Hindlimb muscle (tissue), 1 donor: ENCODE results near the gene NDUFS6. TPM values are rescaled to one million over a fixed set of nuclear protein-coding genes. Genes with fewer than 3 reads are reported as not detected.

Experiments used
- DNase-seq: peaks from one replicate; pipeline ENCODE4 v3.0.0-alpha.2; 2013
- polyA plus RNA-seq: library from polyadenylated mRNA; unstranded; fragments of 120-200 nt; gene quantifications from one replicate; pipeline ENCODE4 v1.2.1, GENCODE V29; 2013; ENCODE audit not compliant: insufficient read length

Gene NDUFS6
- polyA plus RNA-seq, 1 donor, result 69.9 TPM

- DNase-seq, result no peak
Measured at GRCh38 chr5:1765880-1766235, 35.3 kb upstream of the NDUFS6 start.

GRCh38 chr5:1767524-1768282, 33.5 kb upstream of the NDUFS6 start:
- DNase-seq, result no peak

DNA sequence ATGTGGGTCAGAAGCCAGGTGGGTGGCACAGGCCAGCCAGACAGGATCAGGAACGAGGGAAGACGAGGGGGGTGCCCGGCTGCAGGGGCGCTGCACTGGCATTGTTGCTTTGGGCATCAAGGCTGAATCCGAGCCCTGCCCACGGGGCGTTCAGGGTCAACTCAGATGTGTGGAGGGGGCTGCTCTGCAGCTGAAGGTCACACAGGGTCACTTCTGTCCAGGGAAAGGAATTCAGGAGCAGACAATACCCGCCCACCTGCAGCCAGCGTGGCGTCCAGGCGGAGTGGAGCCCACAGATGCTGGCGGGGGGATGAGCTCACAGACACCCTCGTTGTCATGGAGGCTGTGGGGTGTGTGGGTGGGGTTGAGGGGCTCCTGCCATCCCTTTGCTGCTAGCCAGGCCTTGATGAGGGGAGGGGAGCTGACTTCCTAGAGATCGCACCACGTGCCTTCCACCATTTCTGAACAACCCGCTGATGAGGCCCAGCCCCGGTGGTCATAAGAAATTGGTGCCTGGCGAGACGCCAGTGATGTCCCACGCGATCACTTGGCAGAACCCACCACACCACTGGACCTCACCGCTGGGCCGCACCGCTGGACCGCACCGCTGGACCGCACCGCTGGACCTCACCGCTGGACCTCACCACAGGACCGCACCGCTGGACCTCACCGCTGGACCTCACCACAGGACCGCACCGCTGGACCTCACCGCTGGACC, 32.8 kb upstream of the NDUFS6 start:
- no peak for DNase-seq

DNA sequence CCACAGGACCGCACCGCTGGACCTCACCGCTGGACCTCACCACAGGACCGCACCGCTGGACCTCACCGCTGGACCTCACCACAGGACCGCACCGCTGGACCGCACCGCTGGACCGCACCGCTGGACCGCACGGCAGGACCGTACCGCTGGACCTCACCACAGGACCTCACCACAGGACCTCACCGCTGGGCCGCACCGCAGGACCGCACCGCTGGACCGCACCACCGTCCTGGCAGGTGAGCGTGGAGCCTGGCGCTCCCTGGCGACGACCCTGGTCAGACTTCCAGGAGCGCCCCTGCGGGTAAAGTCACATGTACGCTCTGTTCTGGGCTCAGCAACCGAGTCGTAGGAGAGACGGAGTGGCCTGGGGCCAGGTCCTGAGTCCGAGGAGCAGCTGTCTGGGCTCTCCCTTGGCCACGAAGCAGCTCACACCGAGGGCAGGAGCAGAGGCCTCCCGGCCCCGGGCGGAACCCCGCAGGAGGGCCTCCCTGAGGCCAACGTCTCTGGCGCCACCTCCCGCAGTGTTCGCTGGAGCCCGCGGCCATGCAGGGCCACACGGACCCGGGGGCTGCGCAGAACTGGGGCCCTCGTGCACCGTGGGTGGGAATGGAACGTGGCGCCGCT, 32.1 kb upstream of the NDUFS6 start:
- no peak for DNase-seq

- no peak for DNase-seq
Measured at GRCh38 chr5:1769752-1770442, 31.3 kb upstream of the NDUFS6 start.

- DNase-seq, result no peak
Measured at GRCh38 chr5:1770443-1770802, 30.8 kb upstream of the NDUFS6 start.

- no peak for DNase-seq
Measured at GRCh38 chr5:1771149-1772065, 29.8 kb upstream of the NDUFS6 start.

DNA sequence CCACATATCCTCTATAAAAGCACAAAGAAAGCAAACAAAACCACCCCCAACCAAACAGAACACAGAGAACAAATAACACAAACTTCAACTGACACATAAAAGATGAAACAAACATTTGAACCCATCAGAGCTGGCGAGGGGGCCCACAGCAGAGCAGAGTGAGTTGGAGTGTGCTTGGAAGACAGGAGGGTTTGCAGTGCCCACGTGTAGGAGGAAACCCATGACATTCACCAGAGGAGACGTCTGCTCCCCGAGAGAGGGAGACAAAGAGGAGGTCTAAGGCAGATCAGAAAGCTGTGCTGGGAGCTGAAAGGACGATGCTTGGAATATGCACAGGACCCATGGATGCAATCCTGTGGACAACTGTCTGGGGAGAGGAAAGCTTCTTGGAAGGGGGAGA, 28.6 kb upstream of the NDUFS6 start:
- no peak for DNase-seq

DNA sequence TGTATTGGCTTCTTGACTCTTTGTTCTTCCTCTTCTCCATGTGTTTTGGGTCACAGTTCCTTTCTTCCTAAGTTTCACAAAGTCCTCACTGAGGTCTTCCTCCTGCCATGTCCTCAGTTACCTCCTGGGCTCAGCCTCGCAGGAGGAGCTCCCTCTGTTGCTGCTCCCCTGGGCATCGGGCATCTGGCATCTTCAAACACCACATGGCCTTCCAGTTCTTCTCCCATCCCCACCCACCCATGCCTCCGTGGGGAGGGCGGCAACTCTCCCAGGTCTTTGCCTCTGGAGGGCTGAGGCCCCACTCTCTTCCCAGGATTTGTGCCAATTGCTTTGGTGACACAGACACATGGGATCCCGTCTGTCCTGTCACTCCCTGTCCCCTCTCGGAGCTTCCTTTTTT, 24.4 kb upstream of the NDUFS6 start:
- DNase-seq, result no peak

- DNase-seq, result no peak
Measured at GRCh38 chr5:1777281-1778137, 23.7 kb upstream of the NDUFS6 start.

GRCh38 chr5:1778138-1779020, 22.8 kb upstream of the NDUFS6 start:
- no peak for DNase-seq

DNA sequence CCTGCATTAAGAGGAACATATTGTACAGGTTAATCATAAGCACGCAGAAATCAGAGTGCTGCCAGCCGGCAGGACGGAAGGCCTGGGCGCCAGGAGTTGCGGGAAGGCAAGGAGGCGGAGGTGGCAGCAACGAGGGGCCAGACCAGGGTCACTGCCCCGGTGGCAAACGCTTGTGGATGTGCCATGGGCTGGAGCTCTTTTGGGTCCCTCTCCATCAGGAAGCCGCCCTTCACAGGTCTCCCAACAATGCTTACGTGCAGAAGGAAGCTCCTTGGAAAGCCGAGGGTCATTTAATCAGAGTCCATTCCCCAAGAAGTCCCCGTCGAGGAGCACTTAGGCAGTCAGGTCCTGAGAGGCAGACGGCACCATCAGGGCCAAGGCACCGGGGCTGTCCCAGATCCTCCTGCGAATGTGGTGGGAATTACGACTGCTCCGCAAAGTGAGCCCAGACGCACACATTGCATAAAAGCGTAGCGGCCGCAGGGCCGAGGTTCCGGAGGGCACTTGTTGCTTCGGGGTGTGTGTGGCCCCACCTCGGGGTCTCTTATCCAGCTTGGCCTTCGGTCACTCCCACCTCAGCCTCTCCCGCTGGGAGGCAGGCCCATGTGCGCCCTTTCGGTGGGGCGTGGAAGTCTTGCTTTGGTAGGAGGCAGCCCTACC, 22.1 kb upstream of the NDUFS6 start:
- DNase-seq, result no peak

DNA sequence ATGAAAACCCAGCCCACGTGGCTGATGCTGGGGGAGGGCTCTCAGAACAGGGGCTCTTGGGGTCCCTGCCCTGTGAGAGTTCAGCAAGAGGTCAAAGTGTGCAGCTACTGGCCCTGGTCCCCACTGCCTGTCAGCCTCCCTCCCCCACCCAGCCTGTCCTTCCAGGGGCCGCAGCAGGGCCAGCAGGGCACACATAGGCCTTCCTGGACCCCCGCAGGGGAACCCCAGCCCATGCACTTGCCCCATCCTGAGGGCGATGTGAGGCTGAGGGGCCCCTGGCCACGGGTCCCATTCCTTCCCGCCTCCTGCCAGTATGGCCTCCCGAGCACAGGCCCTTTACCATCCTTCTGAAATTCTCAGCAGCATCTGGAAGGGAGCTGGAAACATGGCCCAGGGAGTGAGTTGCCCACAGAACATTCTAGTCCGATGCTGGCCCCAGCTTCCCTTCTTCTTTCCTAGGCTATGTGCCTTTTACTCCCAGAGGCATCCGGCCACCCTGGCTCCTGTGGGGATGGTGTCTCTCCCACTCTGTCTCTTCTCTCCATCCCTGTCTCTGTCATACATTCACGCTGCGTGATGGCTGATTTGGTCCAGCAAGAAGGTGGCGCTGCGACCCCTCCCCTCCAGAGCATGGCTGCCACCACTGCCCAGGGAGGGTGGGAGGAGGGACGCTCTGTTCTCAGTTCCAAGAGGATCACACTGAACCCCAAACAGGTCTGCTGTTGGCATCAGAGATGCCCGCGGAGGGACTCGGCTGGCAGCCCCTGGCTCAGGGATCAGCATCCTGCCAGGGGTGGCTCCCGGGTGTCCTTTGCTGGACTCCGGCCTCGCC, 21.2 kb upstream of the NDUFS6 start:
- DNase-seq, result no peak

- no peak for DNase-seq
Measured at GRCh38 chr5:1780614-1780930, 20.6 kb upstream of the NDUFS6 start.

- DNase-seq, result no peak
Measured at GRCh38 chr5:1781107-1781506, 20.1 kb upstream of the NDUFS6 start.

GRCh38 chr5:1781726-1782384, 19.4 kb upstream of the NDUFS6 start:
- no peak for DNase-seq

DNA sequence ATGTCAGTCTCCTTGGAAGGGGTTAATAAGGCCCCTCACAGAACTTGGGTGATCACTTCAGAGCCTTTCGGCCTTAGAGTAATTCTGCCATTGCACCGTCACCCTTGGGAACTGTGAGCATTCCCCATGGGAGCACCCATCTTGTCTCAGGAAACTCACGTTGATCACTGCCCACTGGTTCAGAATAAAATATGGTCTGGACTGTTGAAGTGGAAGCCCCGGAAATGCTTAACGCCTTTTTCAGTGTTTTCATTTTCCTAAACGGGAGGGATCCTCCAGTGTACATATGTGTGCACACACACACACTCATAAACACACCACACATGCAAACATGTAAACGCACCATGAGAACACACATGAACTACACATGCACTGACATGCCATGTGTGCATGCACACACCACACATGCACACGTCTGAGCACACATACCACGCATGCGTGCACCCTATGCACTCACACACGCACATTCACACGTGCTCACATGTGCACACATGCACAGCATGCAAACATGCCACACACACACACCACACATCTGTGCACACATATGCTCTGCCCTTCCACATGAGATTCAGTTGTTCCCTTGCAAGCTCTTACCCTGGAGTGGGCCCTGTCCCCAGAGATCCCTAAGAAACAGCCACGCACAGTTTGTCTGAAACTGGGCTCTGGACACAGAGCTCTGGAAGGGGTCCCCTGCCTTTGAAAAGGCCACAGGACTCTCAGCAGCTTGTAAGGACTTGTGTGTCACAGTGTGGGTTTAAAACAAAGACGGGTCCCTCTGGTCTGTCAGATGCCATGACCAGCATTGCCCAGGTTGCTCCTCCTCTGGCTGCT, 18.6 kb upstream of the NDUFS6 start:
- no peak for DNase-seq
